Testis (tissue), 2 donors: ENCODE measurements around the gene MAST4.

Experiments used
- CTCF ChIP-seq, 3 experiments: fragments of 450-650 bp in 2 of 3; fragments of 200-600 bp in 1 of 3; sonication (generic) in 1 of 3; IDR thresholded peaks; one replicate each; pipeline ENCODE4 v1.5.1; 2016 to 2019; ENCODE audit warnings: antibody characterized with exemption in 3 of 3, mild to moderate bottlenecking in 2 of 3, moderate library complexity in 1 of 3
- POLR2A ChIP-seq: fragments of 450-650 bp; IDR thresholded peaks from one replicate; pipeline ENCODE4 v1.6.1; 2017; ENCODE audit warnings: antibody characterized with exemption, mild to moderate bottlenecking, moderate library complexity

- TF ChIP-seq CTCF (IDR thresholded peaks at IDR 0.05) (no peak), POLR2A (no peak)
These were observed 279.1 kb downstream of the MAST4 start for GRCh38 chr5:66875315-66875714.
